HG03469 (cell line): ENCODE data around the gene SCAMP2.

Experiments
- ATAC-seq: cut with Tn5 transposase; IDR thresholded peaks from one replicate; pipeline ENCODE4 v1.9.1; 2021; ENCODE audit warnings: mild to moderate bottlenecking, moderate library complexity, moderate number of reproducible peaks; ENCODE audit not compliant: unreplicated experiment

Gene SCAMP2

GRCh38 chr15:74799255-74799855 is 73.8 kb downstream of the SCAMP2 start:
- no peak for ATAC-seq

DNA sequence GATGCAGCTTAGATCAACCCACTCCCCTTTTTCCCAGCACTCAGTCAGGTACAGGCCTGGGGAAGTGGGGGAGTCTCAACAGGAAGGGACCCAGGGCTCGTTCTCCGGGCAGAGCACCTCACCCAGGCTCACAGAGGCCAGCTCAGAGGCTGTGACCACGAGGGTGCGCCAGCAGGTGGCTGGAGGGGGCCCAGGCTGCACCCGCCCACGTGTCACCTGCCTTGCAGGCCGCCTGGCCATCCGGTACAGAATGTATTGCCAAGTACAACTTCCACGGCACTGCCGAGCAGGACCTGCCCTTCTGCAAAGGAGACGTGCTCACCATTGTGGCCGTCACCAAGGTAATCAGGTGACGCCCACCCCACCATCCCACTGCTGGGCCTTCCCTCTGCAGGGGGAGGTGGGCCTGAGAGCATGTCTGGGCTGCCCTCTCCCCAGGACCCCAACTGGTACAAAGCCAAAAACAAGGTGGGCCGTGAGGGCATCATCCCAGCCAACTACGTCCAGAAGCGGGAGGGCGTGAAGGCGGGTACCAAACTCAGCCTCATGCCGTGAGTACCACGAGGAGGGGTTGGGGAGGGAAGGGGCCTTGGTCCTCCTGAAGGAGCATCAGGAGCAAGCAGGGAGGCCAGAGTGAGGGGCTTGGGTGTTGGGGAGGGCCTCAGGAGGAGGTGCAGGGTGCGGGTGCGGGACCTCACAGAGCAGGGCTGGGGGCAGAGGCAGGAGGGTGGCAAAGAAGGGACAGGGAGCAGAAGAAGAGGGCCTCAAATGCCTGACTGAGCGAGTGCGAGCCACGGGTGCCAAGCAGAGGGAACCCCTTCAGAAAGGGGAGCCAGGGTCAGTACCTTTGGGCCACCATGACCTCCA is 74.5 kb downstream of the SCAMP2 start:
- no peak for ATAC-seq

GRCh38 chr15:74795966-74796625 is 77.1 kb downstream of the SCAMP2 start:
- ATAC-seq = no peak

- no peak for ATAC-seq
Measured at GRCh38 chr15:74794970-74795349, 78.2 kb downstream of the SCAMP2 start.

DNA sequence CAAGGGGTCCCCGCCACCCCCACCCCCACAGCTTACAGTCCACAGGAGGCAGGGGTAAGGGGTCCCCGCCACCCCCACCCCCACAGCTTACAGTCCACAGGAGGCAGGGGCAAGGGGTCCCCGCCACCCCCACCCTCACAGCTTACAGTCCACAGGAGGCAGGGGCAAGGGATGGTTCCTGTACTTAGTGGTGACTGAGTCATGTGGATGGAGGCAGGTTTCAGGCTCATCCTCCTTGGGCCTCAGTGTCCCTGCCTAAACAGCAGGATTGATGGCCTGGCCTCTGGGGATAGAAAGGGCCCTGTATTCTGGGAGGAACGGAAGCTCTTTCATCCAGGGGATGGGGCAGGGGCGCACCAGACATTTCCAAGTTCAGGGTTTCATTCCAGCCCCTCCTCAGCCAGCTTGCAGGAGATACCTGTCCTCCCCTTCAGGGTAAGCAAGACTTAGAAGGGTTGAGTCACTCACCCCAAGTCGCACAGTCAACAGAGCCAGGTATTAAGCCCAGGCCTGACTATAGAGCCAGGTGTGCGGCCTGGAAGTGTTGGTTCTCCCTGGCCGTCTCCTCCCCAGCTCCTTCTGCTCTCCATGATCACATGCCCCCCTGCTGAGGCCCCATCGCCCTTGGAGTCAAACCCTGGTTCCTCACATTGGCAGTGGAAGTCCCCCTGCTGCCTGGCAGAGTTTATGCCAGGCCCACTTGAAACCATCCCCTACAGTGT is 78.8 kb downstream of the SCAMP2 start:
- ATAC-seq = no peak
